NCI-H1417 treated with DMSO at 0.1 percent for 48 hours (cell line): ENCODE data around the gene TRPM1.

Source experiments
- DNase-seq: peaks from one replicate; lab custom pipeline; 2025; lab: John Stamatoyannopoulos, UW

TRPM1 gene

DNA sequence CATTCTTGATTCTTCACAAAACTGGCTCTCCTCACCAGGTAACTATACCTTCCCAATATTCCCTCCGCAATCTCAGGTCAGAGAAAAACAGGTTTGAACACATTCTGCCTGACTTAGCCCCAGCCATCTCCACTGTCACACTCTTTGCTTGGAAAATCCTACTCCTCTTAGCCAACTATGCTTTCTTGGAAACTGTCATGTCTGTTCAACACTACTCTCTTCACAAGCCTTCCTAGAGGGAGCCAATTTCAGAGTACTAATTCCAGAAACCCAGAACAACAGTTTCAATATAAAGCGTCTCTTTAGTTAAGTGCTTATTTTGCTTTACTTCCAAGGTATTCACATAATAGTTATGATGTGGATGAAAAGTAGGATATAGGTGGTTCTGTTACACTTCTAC, 131.8 kb downstream of the TRPM1 start:
- no peak for DNase-seq

- no peak for DNase-seq
Measured at GRCh38 chr15:30963681-30964080, 137.8 kb downstream of the TRPM1 start.

DNA sequence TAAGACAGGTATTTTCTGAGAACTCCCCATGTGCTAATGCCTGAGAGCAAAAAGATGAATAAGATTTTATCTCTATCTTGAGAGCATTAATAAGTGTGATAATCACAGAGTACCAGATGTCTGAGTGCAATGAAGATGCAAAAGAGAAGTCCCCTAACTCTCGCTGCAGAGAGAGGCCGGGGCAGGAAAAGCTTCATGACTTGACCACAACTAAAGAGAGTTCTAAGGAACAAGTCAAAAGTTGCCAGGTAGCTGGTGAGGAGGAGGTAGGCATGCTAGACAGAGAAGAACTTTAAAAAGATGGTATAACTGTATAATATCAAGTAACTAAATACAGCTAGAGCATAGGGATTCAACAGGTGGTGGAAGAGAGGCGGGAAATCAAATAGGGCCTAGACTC, 138.9 kb downstream of the TRPM1 start:
- no peak for DNase-seq

DNA sequence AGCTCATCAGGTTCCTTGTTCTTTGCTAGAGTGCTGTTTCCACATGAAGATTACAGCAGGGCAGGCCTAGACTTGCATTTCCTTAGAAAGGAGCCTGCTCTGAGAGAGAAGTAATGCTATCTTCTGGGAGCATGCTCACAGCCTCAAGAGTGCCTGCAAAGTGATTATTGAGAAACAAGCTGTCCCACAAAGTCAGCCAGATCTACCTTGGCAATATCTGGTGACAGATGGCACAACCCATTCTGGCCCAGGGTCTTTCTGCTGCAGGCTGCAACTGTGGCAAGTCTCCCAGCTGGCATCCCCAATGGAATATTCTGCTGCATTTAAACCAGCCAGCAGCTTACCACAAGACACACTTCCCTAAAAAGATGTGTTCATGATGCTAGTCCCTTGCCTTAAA, 139.4 kb downstream of the TRPM1 start:
- no peak for DNase-seq

DNA sequence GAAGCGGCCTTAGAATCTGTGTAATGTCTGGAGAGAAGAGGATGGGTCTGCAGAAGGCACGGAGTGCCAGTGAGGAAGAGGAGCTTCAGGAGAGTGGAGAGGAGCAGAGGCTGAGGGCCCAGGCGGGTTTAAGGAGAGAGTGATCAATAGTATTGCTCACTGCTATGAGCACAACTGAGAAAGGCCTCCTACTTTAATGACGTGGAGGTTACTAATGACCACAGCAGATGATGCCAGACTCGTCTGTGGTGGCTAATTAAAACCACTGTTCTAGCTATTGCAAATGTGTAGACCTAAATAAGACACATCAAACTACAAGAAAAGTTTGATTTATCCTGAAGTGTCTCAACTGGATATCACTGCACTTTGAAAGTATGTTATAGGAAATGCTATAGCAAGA, 143.3 kb downstream of the TRPM1 start:
- no peak for DNase-seq

DNA sequence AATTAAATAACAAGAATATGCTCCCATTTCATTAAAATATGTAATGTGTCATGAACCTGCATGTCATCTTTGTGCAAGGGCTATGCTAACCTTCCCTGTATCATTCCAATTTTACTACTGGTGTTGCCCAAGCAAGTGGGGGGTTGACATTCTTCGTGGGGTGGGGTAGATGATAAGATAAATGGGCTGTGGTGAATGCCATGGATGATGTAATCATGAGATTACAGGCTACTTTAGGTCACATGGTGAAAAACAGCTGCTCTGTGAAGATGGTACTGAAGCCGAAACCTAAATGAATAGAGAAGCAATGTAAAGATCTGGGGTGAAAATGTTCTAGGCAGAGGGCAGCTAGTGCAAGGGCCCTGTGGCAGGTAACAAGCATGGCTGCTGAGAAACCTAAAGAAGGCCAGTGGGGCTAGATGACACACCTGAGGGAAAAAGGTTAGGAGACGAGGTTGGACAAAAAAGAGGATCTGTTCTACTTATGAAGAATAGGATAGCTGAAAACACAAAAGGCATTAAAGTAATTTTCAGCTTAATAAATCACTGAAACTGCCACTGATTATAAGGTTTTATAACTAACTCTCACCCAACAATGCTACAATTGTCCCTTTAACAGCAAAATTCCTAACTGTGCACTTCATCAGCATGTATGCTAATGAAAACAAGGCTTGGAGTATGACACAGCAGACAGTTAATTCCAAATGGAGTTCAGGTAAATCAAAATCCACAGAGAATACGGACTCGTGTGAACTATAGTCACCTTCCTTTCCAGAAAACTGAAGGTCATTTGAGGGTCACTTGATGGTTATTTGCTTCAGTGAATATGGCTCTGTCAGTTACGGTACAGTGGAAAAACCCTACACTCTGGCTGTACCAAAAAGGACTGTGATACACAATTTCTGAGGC, 145.1 kb downstream of the TRPM1 start:
- no peak for DNase-seq

DNA sequence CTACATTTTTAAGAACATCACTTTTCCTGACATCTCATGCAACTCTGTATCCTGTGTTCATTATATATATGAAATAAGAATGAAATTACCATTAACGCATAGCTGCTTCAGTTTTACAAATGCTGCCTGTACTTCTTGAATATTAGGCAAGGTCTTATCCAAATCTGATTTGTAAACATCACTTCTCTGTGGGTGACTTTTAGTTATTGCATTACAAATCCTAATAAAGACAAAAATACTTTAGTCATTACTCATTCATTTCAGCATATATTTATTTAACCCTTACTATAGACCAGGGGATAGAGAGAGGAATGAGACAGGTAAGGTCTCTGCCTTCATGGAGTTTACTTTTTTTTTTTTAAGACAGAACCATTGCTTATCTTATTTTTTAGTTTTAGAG, 146.9 kb downstream of the TRPM1 start:
- no peak for DNase-seq

DNA sequence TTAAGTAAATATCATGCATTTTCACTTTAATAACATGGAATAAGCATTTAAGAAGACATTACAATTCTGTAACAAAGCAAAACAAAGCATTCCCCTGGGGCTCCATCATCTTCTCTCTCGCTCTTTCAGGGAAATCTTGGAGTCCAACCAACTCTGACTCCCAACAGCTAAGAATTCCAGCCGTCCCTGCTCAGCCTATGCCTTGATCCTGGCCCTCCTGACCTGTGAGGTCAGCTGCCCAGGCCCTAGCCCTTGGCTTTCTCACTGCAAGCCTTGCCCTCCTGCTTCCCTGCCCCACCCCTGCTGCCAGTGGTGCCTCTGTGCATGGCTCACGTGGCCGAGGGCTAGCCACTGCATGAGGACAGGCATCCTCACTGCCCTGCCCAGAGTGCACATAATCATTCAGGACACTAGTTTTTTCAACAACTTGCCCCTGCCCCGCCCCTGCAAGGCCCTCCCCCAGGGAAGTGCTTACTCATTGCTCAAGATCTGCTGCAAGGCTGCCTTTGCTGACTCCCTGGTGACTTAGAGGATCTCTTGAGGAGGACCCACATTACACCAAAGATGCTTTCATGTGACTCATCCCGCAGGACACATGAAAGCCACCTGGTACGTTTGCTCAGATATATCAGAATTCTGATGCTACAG, 147.7 kb downstream of the TRPM1 start:
- no peak for DNase-seq

- DNase-seq, result no peak
Measured at GRCh38 chr15:30953183-30953582, 148.3 kb downstream of the TRPM1 start.
